Loucy (cell line): ENCODE data around the gene GFY.

ENCODE experiments used
- H2AFZ ChIP-seq: fragments of 200-600 bp; sonication (generic); 2 replicates; pipeline ENCODE4 v1.6.0; 2016; ENCODE audit warnings: antibody characterized with exemption, mild to moderate bottlenecking, low read length, moderate library complexity
- H3F3A ChIP-seq: fragments of 200-600 bp; 2 replicates; pipeline ENCODE4 v1.6.0; 2016; ENCODE audit warnings: antibody characterized with exemption, low read depth, mild to moderate bottlenecking
- H3K27me3 ChIP-seq: fragments of 200-600 bp; sonication (generic); 2 replicates; pipeline ENCODE4 v1.6.1; 2014; ENCODE audit warnings: low read length, mild to moderate bottlenecking; ENCODE audit not compliant: insufficient read depth, poor library complexity, severe bottlenecking
- H3K36me3 ChIP-seq: fragments of 200-600 bp; sonication (generic); 2 replicates; pipeline ENCODE4 v1.6.1; 2016; ENCODE audit warnings: low read length; ENCODE audit not compliant: insufficient read depth
- H3K4me1 ChIP-seq: fragments of 200-600 bp; sonication (generic); 2 replicates; pipeline ENCODE4 v1.5.1; 2014; ENCODE audit warnings: low read length, mild to moderate bottlenecking; ENCODE audit not compliant: insufficient read depth, poor library complexity, severe bottlenecking
- H3K4me2 ChIP-seq: fragments of 200-600 bp; sonication (generic); 2 replicates; pipeline ENCODE4 v1.6.0; 2014; ENCODE audit warnings: antibody characterized with exemption, low read length, low read depth, mild to moderate bottlenecking; ENCODE audit not compliant: poor library complexity, severe bottlenecking
- H3K4me3 ChIP-seq: fragments of 200-600 bp; sonication (generic); 2 replicates; pipeline ENCODE4 v1.5.1; 2014; ENCODE audit warnings: low read length, mild to moderate bottlenecking, mixed read lengths; ENCODE audit not compliant: poor library complexity, severe bottlenecking
- H3K79me2 ChIP-seq: fragments of 200-600 bp; sonication (generic); 2 replicates; pipeline ENCODE4 v1.6.1; 2014; ENCODE audit warnings: low read length; ENCODE audit not compliant: insufficient read depth
- H3K9ac ChIP-seq: fragments of 200-600 bp; sonication (generic); 2 replicates; pipeline ENCODE4 v1.6.0; 2014; ENCODE audit warnings: mild to moderate bottlenecking, low read depth, low read length, moderate library complexity; ENCODE audit not compliant: poor library complexity, severe bottlenecking
- H3K9me2 ChIP-seq: fragments of 200-600 bp; sonication (generic); replicated peaks from 2 replicates; pipeline ENCODE4 v1.6.1; 2016; ENCODE audit warnings: low read depth, low read length, mixed read lengths
- H3K9me3 ChIP-seq: fragments of 200-600 bp; sonication (generic); 2 replicates; pipeline ENCODE4 v1.6.1; 2014; ENCODE audit warnings: mild to moderate bottlenecking, antibody characterized with exemption, low read length, low read depth; ENCODE audit not compliant: insufficient read depth
- H4K20me1 ChIP-seq: fragments of 200-600 bp; sonication (generic); 2 replicates; pipeline ENCODE4 v1.6.0; 2014; ENCODE audit warnings: antibody characterized with exemption, low read length, mild to moderate bottlenecking; ENCODE audit not compliant: insufficient read depth, poor library complexity, severe bottlenecking
- CTCF ChIP-seq: fragments of 200-600 bp; sonication (generic); conservative IDR thresholded peaks from 2 replicates; pipeline ENCODE4 v1.5.1; 2014; ENCODE audit warnings: mild to moderate bottlenecking, antibody characterized with exemption, low read length
- EZH2phosphoT487 ChIP-seq: fragments of 200-600 bp; IDR thresholded peaks from 2 replicates; pipeline ENCODE4 v1.6.1; 2018; ENCODE audit warnings: antibody characterized with exemption, mild to moderate bottlenecking, moderate library complexity, borderline replicate concordance

Gene GFY

GRCh38 chr19:49400029-49400428 is 25.2 kb upstream of the GFY start:
- no peaks in the 10 kb centered on the region for H3K79me2 ChIP-seq
- H3K27me3 ChIP-seq = no peaks in the 10 kb centered on the region
- H3K9ac ChIP-seq = no peak overlapping the region
- H3F3A ChIP-seq = no peaks in the 10 kb centered on the region
- H3K9me2 ChIP-seq = no peaks in the 10 kb centered on the region
- H3K36me3 ChIP-seq = no peaks in the 10 kb centered on the region
- no peaks in the 10 kb centered on the region for H3K9me3 ChIP-seq
- H2AFZ ChIP-seq = no peak overlapping the region
- H3K4me3 ChIP-seq = no peak overlapping the region
- H4K20me1 ChIP-seq = no peaks in the 10 kb centered on the region
- H3K4me2 ChIP-seq = no peak overlapping the region
- H3K4me1 ChIP-seq = peaks cover 51% of the 10 kb centered on the region
- TF ChIP-seq CTCF (no peak), EZH2phosphoT487 (no peak)

GRCh38 chr19:49403404-49404187 is 21.6 kb upstream of the GFY start:
- H3K9ac ChIP-seq = peak overlapping the region; percentile 57
- H3K4me3 ChIP-seq = no peak overlapping the region
- peak overlapping the region; percentile 17 for H3K4me2 ChIP-seq

GRCh38 chr19:49407079-49407478 is 18.1 kb upstream of the GFY start:
- no peak for TF ChIP-seq EZH2phosphoT487
- H4K20me1 ChIP-seq = no peaks in the 10 kb centered on the region
- no peaks in the 10 kb centered on the region for H3K9me3 ChIP-seq
- no peaks in the 10 kb centered on the region for H3K9me2 ChIP-seq
- H3K27me3 ChIP-seq = no peaks in the 10 kb centered on the region
- H2AFZ ChIP-seq = no peak overlapping the region
- no peak overlapping the region for H3K9ac ChIP-seq
- H3K4me1 ChIP-seq = peaks cover 64% of the 10 kb centered on the region
- H3K4me2 ChIP-seq = no peak overlapping the region
- H3F3A ChIP-seq = no peaks in the 10 kb centered on the region
- H3K79me2 ChIP-seq = no peaks in the 10 kb centered on the region
- H3K36me3 ChIP-seq = no peaks in the 10 kb centered on the region
- no peak overlapping the region for H3K4me3 ChIP-seq

More at GRCh38 chr19:49403404-49404187, 21.6 kb upstream of the GFY start:
- no peaks in the 10 kb centered on the region for H3K79me2 ChIP-seq
- H3K27me3 ChIP-seq = no peaks in the 10 kb centered on the region
- H3K9me2 ChIP-seq = no peaks in the 10 kb centered on the region
- TF ChIP-seq CTCF (no peak), EZH2phosphoT487 (no peak)
- H3K4me1 ChIP-seq = peaks cover 47% of the 10 kb centered on the region
- no peaks in the 10 kb centered on the region for H3K36me3 ChIP-seq
- peak overlapping the region; percentile 49 for H2AFZ ChIP-seq
- H3K9me3 ChIP-seq = no peaks in the 10 kb centered on the region
- H3F3A ChIP-seq = no peaks in the 10 kb centered on the region
- no peaks in the 10 kb centered on the region for H4K20me1 ChIP-seq
